ENCODE measurements around the gene TFDP3. TPM values are rescaled to one million over a fixed set of nuclear protein-coding genes. Genes with fewer than 3 reads are reported as not detected.

Gene TFDP3
- total and polyA plus RNA-seq, 2 of the 13 experiments (the other 11 are each of a cell fraction or from before 2014, with no cell fraction given), result not detected

DNA sequence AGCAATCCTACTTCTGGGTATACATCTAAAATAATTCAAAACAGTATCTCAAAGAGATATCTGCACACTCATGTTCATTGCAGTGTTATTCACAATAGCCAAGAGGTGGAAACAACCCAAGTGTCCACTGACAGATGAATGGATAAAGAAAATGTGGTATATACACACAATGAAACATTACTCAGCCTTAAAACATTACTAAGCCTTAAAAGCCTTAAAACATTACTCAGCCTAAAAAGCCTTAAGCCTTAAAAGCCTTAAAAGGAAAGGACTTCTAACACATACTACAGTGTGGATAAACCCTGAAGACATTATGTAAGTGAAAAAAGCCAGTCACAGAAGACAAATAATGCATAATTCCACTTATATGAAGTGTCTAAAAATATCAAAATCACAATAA lies 40.3 kb upstream of the TFDP3 start (continued):
- no peak for TF ChIP-seq ZNF563 (CRISPR knock-in tag; IDR thresholded peaks at IDR 0.05)
- TF ChIP-seq ZNF7 (CRISPR knock-in tag; IDR thresholded peaks at IDR 0.05), result no peak
- no peak for TF ChIP-seq CTCF (CRISPR knock-in tag; IDR thresholded peaks at IDR 0.05)

GRCh38 chrX:133254666-133255065 lies 36.5 kb upstream of the TFDP3 start:
- Histone ChIP-seq H3K27me3 (ENCODE audit: control insufficient read depth in 1 of 2, insufficient read depth in 2 of 2, low read length in 2 of 2) (no peaks in the 10 kb centered on the region), H3K9ac (ENCODE audit: insufficient read depth, low read depth, low read length) (no peak overlapping the region), H4K20me1 (ENCODE audit: insufficient read depth, low read length) (no peaks in the 10 kb centered on the region), H3K9me3 (ENCODE audit: low read length) (no peaks in the 10 kb centered on the region), H3K36me3 (replicated peaks in 1 of 2; ENCODE audit: control insufficient read depth in 1 of 2, insufficient read depth in 2 of 2, low read length in 2 of 2) (no peaks in the 10 kb centered on the region), H2AFZ (ENCODE audit: low read length) (no peak overlapping the region), H3K4me2 (ENCODE audit: low read depth, low read length) (no peak overlapping the region), H3K27ac (ENCODE audit: extremely low read length, insufficient read depth, low read length) (no peak overlapping the region), H3K4me3 (replicated peaks in 1 of 3; ENCODE audit: insufficient read depth in 1 of 3, low read depth in 2 of 3, low read length in 3 of 3) (no peak overlapping the region), H3K79me2 (ENCODE audit: insufficient read depth, low read length) (no peaks in the 10 kb centered on the region), H3K4me1 (ENCODE audit: insufficient read depth, low read length) (peaks cover 12% of the 10 kb centered on the region)
- intact Hi-C loops (cut with micrococcal nuclease; ENCODE audit: unreplicated experiment), result no loop called here
- FAIRE-seq (no peak), ATAC-seq (no peak), DNase-seq (ENCODE audit: low spot score) (peak; percentile 20)
- CTCF ChIA-PET (ENCODE audit: low intra/inter-chr PET ratio, low total read pairs), result no interaction called here
- POLR2A ChIA-PET, result no interaction called here
- BruUV-seq (replicated peaks), result no TSS peak
- 29% methylated on average over 3 of the region's 3 CpGs for WGBS (ENCODE audit: low lambda C conversion rate)
- TF ChIP-seq RORA (CRISPR knock-in tag; IDR thresholded peaks at IDR 0.05) (no peak), ZNF674 (CRISPR knock-in tag; IDR thresholded peaks at IDR 0.05; ENCODE audit: low read depth) (no peak), KLF16 (CRISPR knock-in tag; IDR thresholded peaks at IDR 0.05) (no peak), POLR2A (IDR thresholded peaks at IDR 0.05; ENCODE audit: insufficient read depth in 1 of 2, low read depth in 2 of 2, low read length in 2 of 2) (no peak)
- TF ChIP-seq, protein P1, sequence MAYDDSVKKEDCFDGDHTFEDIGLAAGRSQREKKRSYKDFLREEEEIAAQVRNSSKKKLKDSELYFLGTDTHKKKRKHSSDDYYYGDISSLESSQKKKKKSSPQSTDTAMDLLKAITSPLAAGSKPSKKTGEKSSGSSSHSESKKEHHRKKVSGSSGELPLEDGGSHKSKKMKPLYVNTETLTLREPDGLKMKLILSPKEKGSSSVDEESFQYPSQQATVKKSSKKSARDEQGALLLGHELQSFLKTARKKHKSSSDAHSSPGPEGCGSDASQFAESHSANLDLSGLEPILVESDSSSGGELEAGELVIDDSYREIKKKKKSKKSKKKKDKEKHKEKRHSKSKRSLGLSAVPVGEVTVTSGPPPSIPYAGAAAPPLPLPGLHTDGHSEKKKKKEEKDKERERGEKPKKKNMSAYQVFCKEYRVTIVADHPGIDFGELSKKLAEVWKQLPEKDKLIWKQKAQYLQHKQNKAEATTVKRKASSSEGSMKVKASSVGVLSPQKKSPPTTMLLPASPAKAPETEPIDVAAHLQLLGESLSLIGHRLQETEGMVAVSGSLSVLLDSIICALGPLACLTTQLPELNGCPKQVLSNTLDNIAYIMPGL (CRISPR knock-in tag; IDR thresholded peaks at IDR 0.05; ENCODE audit: borderline replicate concordance in 1 of 2, low read depth in 1 of 2), result no peak
- TF ChIP-seq, protein P2, sequence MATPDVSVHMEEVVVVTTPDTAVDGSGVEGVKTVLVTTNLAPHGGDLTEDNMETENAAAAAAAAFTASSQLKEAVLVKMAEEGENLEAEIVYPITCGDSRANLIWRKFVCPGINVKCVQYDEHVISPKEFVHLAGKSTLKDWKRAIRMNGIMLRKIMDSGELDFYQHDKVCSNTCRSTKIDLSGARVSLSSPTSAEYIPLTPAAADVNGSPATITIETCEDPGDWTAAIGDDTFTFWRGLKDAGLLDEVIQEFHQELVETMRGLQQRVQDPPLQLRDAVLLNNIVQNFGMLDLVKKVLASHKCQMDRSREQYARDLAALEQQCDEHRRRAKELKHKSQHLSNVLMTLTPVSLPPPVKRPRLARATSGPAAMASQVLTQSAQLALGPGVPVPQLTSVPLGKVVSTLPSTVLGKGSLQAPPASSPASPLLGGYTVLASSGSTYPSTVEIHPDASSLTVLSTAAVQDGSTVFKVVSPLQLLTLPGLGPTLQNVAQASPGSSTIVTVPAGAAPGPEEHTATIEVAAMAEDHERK (CRISPR knock-in tag; IDR thresholded peaks at IDR 0.05; ENCODE audit: low read depth), result no peak
- in situ Hi-C loops (cut with HindIII; ENCODE audit: extremely low pct_ligation_motif_present, low pct_unique_long_range_greater_than_20kb), result no loop called here

Data from HepG2 (cell line).